Measurements from ENCODE around the gene SNTB2.

SNTB2 gene

DNA sequence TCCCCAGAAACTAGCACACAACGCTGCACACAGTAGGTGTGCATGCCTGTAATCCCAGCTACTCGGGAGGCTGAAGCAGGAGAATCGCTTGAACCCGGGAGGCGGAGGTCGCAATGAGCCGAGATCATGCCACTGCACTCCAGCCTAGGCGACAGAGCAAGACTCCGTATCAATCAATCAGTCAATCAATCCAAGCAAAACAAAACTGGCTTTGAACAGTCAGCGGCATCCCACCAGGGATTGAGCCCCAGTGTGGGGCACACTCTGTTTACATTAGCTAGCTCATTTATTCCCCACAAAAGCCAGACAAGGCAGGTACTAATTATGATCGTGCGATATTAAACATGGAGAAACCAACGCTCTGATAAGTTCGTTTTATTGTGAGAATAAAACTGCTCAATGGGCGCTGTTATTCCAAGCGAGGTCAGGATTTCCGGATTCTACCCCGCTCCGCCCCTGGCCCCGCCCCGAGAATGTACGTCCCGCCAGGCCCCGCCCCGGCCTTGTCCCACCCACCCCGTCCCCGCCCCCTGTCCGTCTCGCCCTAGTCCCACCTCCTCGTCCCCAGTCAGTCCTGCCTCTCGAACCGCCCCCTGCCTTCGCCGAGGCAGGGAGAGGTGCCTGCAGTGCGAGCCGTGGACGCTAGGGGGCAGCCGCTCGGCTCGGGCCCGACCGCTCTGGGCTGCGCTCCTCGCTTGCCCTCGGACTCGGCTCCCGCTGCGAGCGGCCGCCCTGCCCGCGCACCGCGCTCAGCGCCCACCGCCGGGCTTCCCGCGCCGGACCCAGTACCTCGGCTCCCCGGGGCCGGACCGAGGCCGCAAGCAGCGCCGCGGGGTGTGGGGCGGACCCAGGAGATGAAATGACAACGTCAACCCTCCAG, 123.9 kb downstream of the SNTB2 start, which contains the start of gene VPS4A:
TSS of gene VPS4A (plus strand) at position 698 of the 880 bp plus-strand sequence. CDS start at position 860, 162 bp downstream.
- Histone ChIP-seq H3K4me3 (peak within 1 kb of the TSS; percentile 100), H3K9ac (peak within 1 kb of the TSS; percentile 99), H3K4me1 (peaks cover 32% of the 10 kb centered on the region), H3K27ac (peak within 1 kb of the TSS; percentile 97), H3K4me2 (peak within 1 kb of the TSS; percentile 94), H3K27me3 (no peaks in the 10 kb centered on the region), H4K20me1 (peaks cover 46% of the 10 kb centered on the region), H3K36me3 (peaks cover 32% of the 10 kb centered on the region), H3K9me3 (no peaks in the 10 kb centered on the region)
- TF ChIP-seq Cebpa-rat (IDR thresholded peaks at IDR 0.05): no peak

DNA sequence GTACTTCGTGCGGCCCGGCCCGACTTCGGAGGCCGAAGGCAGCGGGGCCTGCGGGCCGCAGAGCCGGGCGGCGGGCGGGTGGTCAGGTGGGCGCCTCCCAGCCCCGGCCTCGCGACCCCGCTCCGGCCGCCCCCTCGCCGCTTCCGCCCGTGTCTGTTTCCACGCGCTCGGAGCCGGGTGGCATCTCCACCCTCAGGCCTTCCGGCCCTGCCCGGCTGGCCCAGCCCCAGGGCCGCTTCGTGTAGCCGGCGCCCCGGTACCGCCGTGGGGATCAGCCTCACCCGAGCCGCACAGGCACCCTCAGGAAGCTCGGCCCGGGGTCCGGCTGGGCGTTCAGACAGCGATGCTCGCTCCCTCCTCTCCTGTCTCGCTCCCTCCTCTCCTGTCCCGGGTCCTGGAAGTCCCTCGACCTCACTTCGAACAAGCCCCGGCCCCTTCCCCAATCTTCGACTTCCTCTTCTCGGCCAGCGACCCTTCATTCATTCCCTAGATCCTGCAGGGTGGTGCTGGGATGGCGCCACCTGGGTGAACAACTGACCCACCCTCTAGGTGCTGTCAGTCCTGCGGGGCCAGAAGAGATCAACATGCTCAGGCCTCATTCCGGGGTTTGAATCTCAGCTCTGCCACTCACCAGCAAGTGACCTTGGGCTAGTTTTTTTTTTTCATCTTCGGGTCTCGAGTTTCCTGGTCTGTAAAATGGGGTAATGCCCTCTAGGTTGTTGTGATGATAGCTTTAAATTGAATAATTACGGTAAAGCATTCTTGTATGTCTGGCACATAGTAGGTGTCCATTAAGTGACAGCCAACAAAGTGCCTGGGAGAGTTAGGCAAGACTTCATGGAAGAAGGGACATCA, 124.8 kb downstream of the SNTB2 start:
- Histone ChIP-seq H3K27me3 (no peaks in the 10 kb centered on the region), H3K4me2 (peak overlapping the region; percentile 94), H3K9me3 (no peaks in the 10 kb centered on the region), H4K20me1 (peaks cover 55% of the 10 kb centered on the region), H3K4me3 (peak overlapping the region; percentile 100), H3K9ac (peak overlapping the region; percentile 99), H3K4me1 (peaks cover 32% of the 10 kb centered on the region), H3K27ac (peak overlapping the region; percentile 97), H3K36me3 (peaks cover 40% of the 10 kb centered on the region)
- TF ChIP-seq Cebpa-rat (IDR thresholded peaks at IDR 0.05): no peak

DNA sequence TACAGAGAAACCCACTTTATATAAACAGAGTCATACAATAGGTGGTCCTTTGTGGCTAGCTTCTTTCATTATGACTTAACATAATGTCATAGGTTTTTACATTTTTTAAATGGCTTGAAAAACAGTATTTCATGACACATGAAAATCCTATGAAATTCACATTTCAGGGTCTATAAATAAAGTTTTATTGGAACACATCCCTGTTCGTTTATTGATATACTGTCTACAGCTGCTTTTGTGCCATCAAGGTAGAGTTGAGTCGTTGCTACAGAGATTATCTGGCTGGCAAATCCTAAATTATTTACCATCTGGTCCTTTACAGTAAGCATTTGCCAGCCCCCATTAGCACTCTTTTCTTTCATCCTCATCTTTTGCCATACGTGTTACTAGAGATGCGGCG, 126.5 kb downstream of the SNTB2 start:
- H3K27ac ChIP-seq: no peak overlapping the region
- H3K36me3 ChIP-seq: peaks cover 57% of the 10 kb centered on the region
- H3K27me3 ChIP-seq: no peaks in the 10 kb centered on the region
- no peaks in the 10 kb centered on the region for H3K9me3 ChIP-seq
- H3K4me2 ChIP-seq: peak overlapping the region; percentile 94
- H3K9ac ChIP-seq: no peak overlapping the region
- H4K20me1 ChIP-seq: peaks cover 71% of the 10 kb centered on the region
- TF ChIP-seq Cebpa-rat (IDR thresholded peaks at IDR 0.05): no peak
- H3K4me3 ChIP-seq: no peak overlapping the region
- H3K4me1 ChIP-seq: peaks cover 32% of the 10 kb centered on the region

DNA sequence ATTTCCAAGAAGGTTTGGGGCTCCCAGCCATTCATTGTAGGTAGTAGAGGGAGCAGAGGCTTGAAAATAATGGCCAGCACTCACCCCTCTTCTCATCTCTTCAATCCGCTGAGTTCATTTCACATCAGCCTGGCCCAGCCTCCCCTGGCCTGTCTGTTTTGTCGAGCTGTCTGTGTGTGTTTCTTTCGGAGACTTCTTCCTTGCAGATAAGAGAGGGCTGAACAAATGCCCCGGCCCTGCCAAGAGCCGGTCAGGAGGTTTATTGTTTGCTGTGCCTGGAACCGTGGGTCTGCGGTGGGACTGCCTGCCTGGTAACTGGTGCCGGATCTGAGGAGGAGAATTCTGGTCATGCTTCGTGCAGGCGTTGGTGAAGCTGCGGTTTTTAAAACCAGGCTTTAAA, 127.6 kb downstream of the SNTB2 start:
- peaks cover 32% of the 10 kb centered on the region for H3K4me1 ChIP-seq
- H3K27me3 ChIP-seq: no peaks in the 10 kb centered on the region
- H3K4me3 ChIP-seq: no peak overlapping the region
- H3K9ac ChIP-seq: no peak overlapping the region
- H3K4me2 ChIP-seq: no peak overlapping the region
- H3K36me3 ChIP-seq: peaks cover 68% of the 10 kb centered on the region
- TF ChIP-seq Cebpa-rat (IDR thresholded peaks at IDR 0.05): no peak
- H3K27ac ChIP-seq: no peak overlapping the region
- H3K9me3 ChIP-seq: no peaks in the 10 kb centered on the region
- H4K20me1 ChIP-seq: peaks cover 82% of the 10 kb centered on the region

DNA sequence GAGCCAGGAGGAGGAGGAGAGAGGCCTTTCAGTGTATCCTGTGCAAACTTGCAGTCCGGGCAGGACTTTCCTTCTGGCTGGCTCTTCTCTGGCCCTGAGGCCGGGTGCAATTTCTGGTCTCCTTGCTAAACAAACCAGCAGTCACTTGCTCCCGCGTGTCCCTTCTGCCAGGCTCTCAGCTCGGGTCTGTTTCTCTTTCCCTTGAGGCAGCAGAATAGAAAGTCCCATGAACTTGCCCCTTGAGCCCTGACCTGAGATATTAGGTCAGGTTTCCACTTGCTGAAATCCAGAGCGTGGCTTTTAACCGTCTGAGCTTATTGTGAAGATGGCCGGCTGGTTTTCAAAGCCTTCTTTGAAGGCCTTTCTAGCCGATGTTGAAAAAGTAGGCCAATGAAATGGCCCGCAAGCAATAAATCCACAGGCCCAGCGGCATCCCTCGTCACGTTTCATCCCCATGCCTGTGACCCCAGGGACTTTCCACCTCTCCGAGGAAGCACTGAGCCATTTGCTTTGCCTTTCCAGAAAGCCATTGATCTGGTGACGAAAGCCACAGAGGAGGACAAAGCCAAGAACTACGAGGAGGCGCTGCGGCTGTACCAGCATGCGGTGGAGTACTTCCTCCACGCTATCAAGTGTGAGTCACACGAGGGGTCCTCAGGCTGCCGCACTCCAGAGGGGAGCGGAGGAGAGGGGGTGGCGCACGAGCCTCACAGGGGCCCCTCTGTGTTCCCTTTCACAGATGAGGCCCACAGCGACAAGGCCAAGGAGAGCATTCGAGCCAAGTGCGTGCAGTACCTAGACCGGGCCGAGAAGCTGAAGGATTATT, 128.7 kb downstream of the SNTB2 start:
- peaks cover 39% of the 10 kb centered on the region for H3K4me1 ChIP-seq
- H3K4me3 ChIP-seq: no peak overlapping the region
- H3K9me3 ChIP-seq: no peaks in the 10 kb centered on the region
- H3K27me3 ChIP-seq: no peaks in the 10 kb centered on the region
- H3K4me2 ChIP-seq: no peak overlapping the region
- H4K20me1 ChIP-seq: peaks cover 93% of the 10 kb centered on the region
- H3K9ac ChIP-seq: peak overlapping the region; percentile 7; the same call in 1 of the 2 replicates
- H3K27ac ChIP-seq: no peak overlapping the region
- TF ChIP-seq Cebpa-rat (IDR thresholded peaks at IDR 0.05): no peak
- peaks cover 80% of the 10 kb centered on the region for H3K36me3 ChIP-seq

DNA sequence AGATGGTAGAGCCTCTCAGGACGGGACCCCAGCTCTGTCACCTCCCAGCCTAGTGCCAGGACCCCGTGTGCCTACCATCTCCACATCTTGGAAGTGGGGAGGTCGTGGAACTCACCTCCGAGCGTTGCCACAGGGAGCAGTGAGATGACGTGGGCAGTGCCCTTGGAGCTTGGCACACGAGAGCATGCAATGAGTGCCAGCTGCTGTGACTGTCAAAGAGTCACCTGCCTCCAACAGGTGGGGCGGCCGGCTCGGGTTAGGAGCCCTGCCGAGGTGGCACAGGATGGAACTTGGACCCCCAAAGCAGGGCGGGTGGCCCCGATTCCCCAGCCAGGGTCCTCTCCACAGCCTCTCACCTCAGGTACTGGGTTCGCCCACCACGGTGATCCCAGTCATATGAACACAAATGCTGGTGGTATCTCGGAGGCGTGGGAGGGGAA, 129.7 kb downstream of the SNTB2 start:
- Histone ChIP-seq H3K27me3 (no peaks in the 10 kb centered on the region), H3K4me2 (no peak overlapping the region), H4K20me1 (peaks cover 99% of the 10 kb centered on the region), H3K36me3 (peaks cover 89% of the 10 kb centered on the region), H3K4me3 (no peak overlapping the region), H3K9ac (no peak overlapping the region), H3K9me3 (no peaks in the 10 kb centered on the region), H3K4me1 (peaks cover 48% of the 10 kb centered on the region), H3K27ac (no peak overlapping the region)
- no peak for TF ChIP-seq Cebpa-rat (IDR thresholded peaks at IDR 0.05)

DNA sequence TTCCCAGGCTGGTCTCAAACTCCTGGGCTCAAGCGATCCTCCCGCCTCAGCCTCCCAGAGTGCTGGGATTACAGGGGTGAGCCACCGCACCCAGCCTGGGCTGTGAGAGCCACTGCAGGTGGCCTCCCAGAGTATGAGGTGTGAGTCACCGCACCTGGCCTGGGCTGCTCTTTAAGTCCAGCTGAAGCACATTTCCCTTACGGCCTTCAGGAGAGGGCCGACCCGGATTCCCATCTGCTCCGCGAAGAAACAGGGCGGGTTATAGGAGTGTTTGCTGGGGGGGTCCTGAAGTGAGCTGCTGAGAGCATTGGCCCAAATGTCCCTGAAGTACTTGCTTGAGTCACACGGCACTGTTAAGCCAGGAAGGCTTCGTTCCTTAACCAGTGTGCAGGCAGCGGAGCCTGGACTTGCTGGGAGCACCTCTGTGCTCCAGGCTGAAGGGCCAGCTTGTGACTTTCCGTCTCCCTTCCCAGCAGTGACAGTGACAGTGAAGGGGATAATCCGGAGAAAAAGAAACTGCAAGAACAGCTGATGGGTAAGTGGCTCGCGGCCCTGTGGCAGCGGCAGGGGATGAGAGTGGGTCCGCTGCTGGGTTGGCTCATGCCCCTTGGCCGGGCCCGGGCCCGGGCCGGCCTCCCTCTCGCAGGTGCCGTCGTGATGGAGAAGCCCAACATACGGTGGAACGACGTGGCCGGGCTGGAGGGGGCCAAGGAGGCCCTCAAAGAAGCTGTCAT, 131.4 kb downstream of the SNTB2 start:
- H3K9me3 ChIP-seq: no peaks in the 10 kb centered on the region
- H3K4me2 ChIP-seq: no peak overlapping the region
- H3K9ac ChIP-seq: no peak overlapping the region
- peaks cover 99% of the 10 kb centered on the region for H4K20me1 ChIP-seq
- H3K27me3 ChIP-seq: no peaks in the 10 kb centered on the region
- H3K4me3 ChIP-seq: no peak overlapping the region
- peaks cover 100% of the 10 kb centered on the region for H3K36me3 ChIP-seq
- no peak overlapping the region for H3K27ac ChIP-seq
- H3K4me1 ChIP-seq: peaks cover 49% of the 10 kb centered on the region
- no peak for TF ChIP-seq Cebpa-rat (IDR thresholded peaks at IDR 0.05)

DNA sequence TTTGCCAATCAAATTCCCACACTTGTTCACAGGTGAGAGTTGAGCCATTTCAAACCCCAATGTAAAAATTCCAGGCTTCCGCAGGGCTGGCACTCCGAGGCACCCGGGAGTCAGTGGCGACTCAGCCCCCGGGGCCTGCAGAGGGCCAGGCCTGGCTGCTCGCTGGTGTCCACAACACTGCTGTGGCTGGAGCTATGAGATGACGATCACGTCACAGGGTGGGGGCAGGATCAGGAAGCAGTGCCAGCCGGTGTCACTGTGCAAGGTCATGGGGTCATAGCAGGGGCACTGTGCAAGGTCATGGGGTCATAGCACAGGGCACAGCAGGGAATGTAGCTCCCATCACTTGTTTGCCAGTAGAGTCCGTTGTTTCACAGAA, 131.9 kb downstream of the SNTB2 start:
- Histone ChIP-seq H3K36me3 (peaks cover 100% of the 10 kb centered on the region), H3K4me1 (peaks cover 49% of the 10 kb centered on the region), H3K9me3 (no peaks in the 10 kb centered on the region), H3K4me2 (no peak overlapping the region), H4K20me1 (peaks cover 99% of the 10 kb centered on the region), H3K27me3 (no peaks in the 10 kb centered on the region), H3K27ac (0 out of 2 replicates have a peak overlapping the region, but pooled peaks have one; percentile 60), H3K9ac (no peak overlapping the region), H3K4me3 (no peak overlapping the region)
- no peak for TF ChIP-seq Cebpa-rat (IDR thresholded peaks at IDR 0.05)
